ENCODE results near the gene ERMP1. TPM values are rescaled to one million over a fixed set of nuclear protein-coding genes. Genes with fewer than 3 reads are reported as not detected.

The ERMP1 gene
- total RNA-seq, 4 donors from 2014 or later = 21.4 to 24.4 (median 22.7) TPM

DNA sequence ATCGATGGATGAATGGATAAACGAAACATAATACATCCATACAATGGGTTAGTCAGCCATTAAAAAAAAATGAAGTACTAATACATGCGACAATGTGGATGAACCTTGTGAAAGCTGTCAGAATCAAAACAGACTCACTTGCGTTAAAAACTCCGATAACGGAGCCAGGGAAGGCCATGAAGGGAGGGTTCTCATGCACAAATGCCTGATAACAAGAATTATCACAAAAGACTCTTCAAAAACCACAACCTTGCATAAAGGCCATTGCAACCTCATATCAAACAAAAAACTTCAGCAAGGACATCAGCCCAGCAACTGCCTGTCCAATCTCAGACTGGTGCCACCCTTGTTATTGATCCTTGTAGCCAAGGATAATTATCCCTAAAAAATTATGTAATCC lies 13.7 kb downstream of the ERMP1 start:
- TF ChIP-seq, protein P1, sequence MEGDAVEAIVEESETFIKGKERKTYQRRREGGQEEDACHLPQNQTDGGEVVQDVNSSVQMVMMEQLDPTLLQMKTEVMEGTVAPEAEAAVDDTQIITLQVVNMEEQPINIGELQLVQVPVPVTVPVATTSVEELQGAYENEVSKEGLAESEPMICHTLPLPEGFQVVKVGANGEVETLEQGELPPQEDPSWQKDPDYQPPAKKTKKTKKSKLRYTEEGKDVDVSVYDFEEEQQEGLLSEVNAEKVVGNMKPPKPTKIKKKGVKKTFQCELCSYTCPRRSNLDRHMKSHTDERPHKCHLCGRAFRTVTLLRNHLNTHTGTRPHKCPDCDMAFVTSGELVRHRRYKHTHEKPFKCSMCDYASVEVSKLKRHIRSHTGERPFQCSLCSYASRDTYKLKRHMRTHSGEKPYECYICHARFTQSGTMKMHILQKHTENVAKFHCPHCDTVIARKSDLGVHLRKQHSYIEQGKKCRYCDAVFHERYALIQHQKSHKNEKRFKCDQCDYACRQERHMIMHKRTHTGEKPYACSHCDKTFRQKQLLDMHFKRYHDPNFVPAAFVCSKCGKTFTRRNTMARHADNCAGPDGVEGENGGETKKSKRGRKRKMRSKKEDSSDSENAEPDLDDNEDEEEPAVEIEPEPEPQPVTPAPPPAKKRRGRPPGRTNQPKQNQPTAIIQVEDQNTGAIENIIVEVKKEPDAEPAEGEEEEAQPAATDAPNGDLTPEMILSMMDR (IDR thresholded peaks at IDR 0.05) = no peak
- no peak for TF ChIP-seq POLR2A (IDR thresholded peaks at IDR 0.05)
- TF ChIP-seq EP300 (IDR thresholded peaks at IDR 0.05) = no peak
- TF ChIP-seq POLR2AphosphoS5 (IDR thresholded peaks at IDR 0.05) = no peak
- H3K27me3 ChIP-seq = no peaks in the 10 kb centered on the region
- no peaks in the 10 kb centered on the region for H3K4me1 ChIP-seq
- H3K36me3 ChIP-seq = peaks cover 31% of the 10 kb centered on the region
- no peaks in the 10 kb centered on the region for H3K9me3 ChIP-seq
- H3K27ac ChIP-seq = no peak overlapping the region
- no peak for DNase-seq (ENCODE audit: low spot score in 2 of 2)
- WGBS = 93% methylated on average over 6 of the region's 6 CpGs
- H3K4me3 ChIP-seq = no peak overlapping the region

DNA sequence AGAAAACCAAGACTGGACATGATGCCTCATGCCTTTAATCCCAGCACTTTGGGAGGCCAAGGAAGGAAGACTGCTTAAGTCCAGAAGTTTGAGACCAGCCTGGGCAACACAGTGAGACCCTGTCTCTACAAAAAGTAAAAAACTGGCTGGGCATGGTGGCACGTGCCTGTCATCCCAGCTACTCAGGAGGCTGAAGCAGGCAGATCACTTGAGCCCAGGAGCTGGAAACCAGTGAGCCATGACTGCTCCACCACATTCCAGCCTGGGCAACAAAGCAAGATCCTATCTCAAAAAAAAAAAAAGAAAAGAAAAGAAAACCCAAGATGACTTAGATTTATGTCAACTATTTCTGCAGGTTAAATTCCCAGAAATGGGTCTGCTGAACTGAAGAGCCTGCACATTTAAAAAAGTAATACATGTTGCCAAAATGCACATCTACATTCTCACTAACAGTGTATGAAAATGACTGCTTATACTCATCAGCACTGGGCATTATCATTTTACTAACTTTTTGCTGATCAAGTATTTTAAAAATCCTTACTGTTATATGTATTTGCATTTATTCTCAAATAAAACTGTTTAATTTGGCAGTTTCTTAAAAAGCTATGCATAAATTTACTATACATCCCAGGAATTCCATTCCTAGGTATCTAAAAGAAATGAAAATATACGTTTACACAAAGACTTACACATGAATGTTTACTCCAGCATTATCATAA lies 14.3 kb downstream of the ERMP1 start:
- TF ChIP-seq POLR2AphosphoS5 (IDR thresholded peaks at IDR 0.05) (no peak), POLR2A (IDR thresholded peaks at IDR 0.05) (no peak), EP300 (IDR thresholded peaks at IDR 0.05) (no peak)
- TF ChIP-seq, protein P1 (IDR thresholded peaks at IDR 0.05) = no peak
- Histone ChIP-seq H3K4me1 (no peaks in the 10 kb centered on the region), H3K27me3 (no peaks in the 10 kb centered on the region), H3K27ac (no peak overlapping the region), H3K4me3 (no peak overlapping the region), H3K9me3 (no peaks in the 10 kb centered on the region), H3K36me3 (peaks cover 25% of the 10 kb centered on the region)
- DNase-seq (ENCODE audit: low spot score in 2 of 2) = no peak
- 93% methylated on average over 2 of the region's 2 CpGs for WGBS

DNA sequence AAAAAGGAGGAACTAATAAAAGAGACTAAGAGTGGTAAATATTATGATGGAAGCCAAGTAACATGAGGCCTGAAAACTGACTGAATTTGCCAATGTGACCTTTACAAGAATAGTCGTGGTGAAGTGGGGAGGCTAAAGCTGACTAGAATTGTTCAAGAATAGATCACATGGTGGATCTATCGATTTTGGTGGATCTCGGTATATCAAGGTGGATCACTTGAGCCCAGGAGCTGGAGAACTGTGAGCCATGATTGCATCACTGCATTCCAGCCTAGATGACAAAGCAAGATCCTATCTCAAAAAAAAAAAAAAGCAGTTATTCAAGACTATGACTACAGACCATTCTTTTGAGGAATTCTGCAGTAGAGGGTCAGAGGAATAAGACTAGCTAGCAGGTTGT lies 15.1 kb downstream of the ERMP1 start:
- Histone ChIP-seq H3K4me1 (no peaks in the 10 kb centered on the region), H3K4me3 (no peak overlapping the region), H3K27ac (no peak overlapping the region), H3K27me3 (no peaks in the 10 kb centered on the region), H3K9me3 (no peaks in the 10 kb centered on the region), H3K36me3 (peaks cover 19% of the 10 kb centered on the region)
- no peak for TF ChIP-seq POLR2AphosphoS5 (IDR thresholded peaks at IDR 0.05)
- TF ChIP-seq, protein P1 (IDR thresholded peaks at IDR 0.05) = no peak
- TF ChIP-seq POLR2A (IDR thresholded peaks at IDR 0.05) = no peak
- TF ChIP-seq EP300 (IDR thresholded peaks at IDR 0.05) = no peak
- WGBS = 75% methylated on average over 3 of the region's 3 CpGs
- no peak for DNase-seq (ENCODE audit: low spot score in 2 of 2)

DNA sequence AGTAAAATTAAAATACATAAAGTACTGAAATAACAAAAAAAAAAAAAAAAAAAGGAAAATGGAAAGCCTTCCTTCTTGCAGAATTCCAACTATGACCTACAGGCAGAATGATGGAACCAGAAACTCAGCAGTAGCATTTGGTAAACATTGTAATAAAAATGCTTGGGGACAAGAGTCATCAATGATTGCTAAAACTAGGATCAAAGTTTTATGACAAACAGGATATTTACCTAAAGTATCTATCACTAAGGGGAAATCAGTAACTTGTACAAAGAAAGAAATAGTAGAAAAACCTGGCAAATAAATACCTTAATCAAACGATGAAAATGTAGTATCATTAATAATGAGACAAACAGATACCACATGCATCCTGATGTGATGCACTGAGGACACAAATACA lies 17.5 kb downstream of the ERMP1 start:
- no peak for DNase-seq (ENCODE audit: low spot score in 2 of 2)
- H3K4me3 ChIP-seq = no peak overlapping the region
- H3K4me1 ChIP-seq = no peaks in the 10 kb centered on the region
- no peaks in the 10 kb centered on the region for H3K9me3 ChIP-seq
- no peak for TF ChIP-seq POLR2A (IDR thresholded peaks at IDR 0.05)
- TF ChIP-seq EP300 (IDR thresholded peaks at IDR 0.05) = no peak
- TF ChIP-seq POLR2AphosphoS5 (IDR thresholded peaks at IDR 0.05) = no peak
- TF ChIP-seq, protein P1 (IDR thresholded peaks at IDR 0.05) = no peak
- H3K27ac ChIP-seq = no peak overlapping the region
- peaks cover 16% of the 10 kb centered on the region for H3K36me3 ChIP-seq
- H3K27me3 ChIP-seq = no peaks in the 10 kb centered on the region
- WGBS = 85% methylated on average over 1 of the region's 1 CpG

DNA sequence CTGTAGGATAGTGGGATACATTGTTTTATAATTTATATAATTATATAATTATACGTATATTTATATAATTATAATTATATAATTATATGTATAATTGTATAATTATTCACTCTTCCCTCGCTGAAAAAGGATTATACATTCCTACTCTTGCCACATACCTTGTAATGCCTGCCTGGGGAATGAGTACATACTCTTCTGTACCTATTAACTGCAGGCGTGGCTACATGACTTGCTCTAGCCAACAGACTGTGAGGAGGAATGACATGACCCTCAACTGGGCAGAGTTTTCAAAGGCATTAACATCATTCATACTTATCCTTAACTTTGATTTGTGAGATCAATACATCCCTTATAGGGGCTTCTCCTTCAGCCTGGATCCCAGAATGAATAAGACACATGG lies 19.1 kb downstream of the ERMP1 start:
- no peaks in the 10 kb centered on the region for H3K27me3 ChIP-seq
- peaks cover 14% of the 10 kb centered on the region for H3K36me3 ChIP-seq
- TF ChIP-seq POLR2AphosphoS5 (IDR thresholded peaks at IDR 0.05) = no peak
- no peak for TF ChIP-seq POLR2A (IDR thresholded peaks at IDR 0.05)
- TF ChIP-seq, protein P1 (IDR thresholded peaks at IDR 0.05) = no peak
- no peak for TF ChIP-seq EP300 (IDR thresholded peaks at IDR 0.05)
- H3K9me3 ChIP-seq = no peaks in the 10 kb centered on the region
- no peak overlapping the region for H3K4me3 ChIP-seq
- no peak for DNase-seq (ENCODE audit: low spot score in 2 of 2)
- H3K27ac ChIP-seq = no peak overlapping the region
- H3K4me1 ChIP-seq = no peaks in the 10 kb centered on the region
- WGBS = 82% methylated on average over 3 of the region's 3 CpGs
